KMS-11 (cell line): ENCODE measurements around the gene SAMM50.

Experiments used
- H2AFZ ChIP-seq: fragments of 200-600 bp; sonication (generic); 2 replicates; pipeline ENCODE4 v1.6.1; 2016; ENCODE audit warnings: antibody characterized with exemption, mixed run types, low read depth
- H3K27ac ChIP-seq: fragments of 200-600 bp; sonication (generic); 2 replicates; pipeline ENCODE4 v1.6.1; 2016; ENCODE audit warnings: mild to moderate bottlenecking, mixed run types
- H3K27me3 ChIP-seq: fragments of 200-600 bp; sonication (generic); 2 replicates; pipeline ENCODE4 v1.6.1; 2017; ENCODE audit warnings: mild to moderate bottlenecking, low read depth, mixed run types, moderate library complexity; ENCODE audit not compliant: insufficient read depth
- H3K36me3 ChIP-seq: fragments of 200-600 bp; sonication (generic); 2 replicates; pipeline ENCODE4 v1.6.1; 2017; ENCODE audit warnings: mild to moderate bottlenecking, mixed run types; ENCODE audit not compliant: insufficient read depth
- H3K4me1 ChIP-seq: fragments of 200-600 bp; sonication (generic); 2 replicates; pipeline ENCODE4 v1.6.1; 2016; ENCODE audit warnings: mild to moderate bottlenecking, low read depth, mixed run types; ENCODE audit not compliant: poor library complexity, severe bottlenecking
- H3K4me2 ChIP-seq: fragments of 200-600 bp; sonication (generic); 2 replicates; pipeline ENCODE4 v1.7.0; 2016; ENCODE audit warnings: mild to moderate bottlenecking, mixed run types
- H3K4me3 ChIP-seq: fragments of 200-600 bp; sonication (generic); IDR thresholded peaks from 2 replicates; pipeline ENCODE4 v1.6.1; 2017; ENCODE audit warnings: low read depth, low read length, mixed read lengths; ENCODE audit not compliant: insufficient read depth
- H3K79me2 ChIP-seq: fragments of 200-600 bp; sonication (generic); 2 replicates; pipeline ENCODE4 v1.6.1; 2016; ENCODE audit warnings: low read depth, mixed run types; ENCODE audit not compliant: insufficient read depth
- H3K9ac ChIP-seq: fragments of 200-600 bp; sonication (generic); 2 replicates; pipeline ENCODE4 v1.6.1; 2016; ENCODE audit warnings: mild to moderate bottlenecking, mixed run types
- H4K20me1 ChIP-seq: fragments of 200-600 bp; sonication (generic); 2 replicates; pipeline ENCODE4 v1.6.1; 2016; ENCODE audit warnings: mild to moderate bottlenecking, mixed run types; ENCODE audit not compliant: insufficient read depth
- TF ChIP-seq, protein P1 (sequence below): fragments of 200-600 bp; sonication (generic); conservative IDR thresholded peaks from 2 replicates; pipeline ENCODE4 v1.6.1; 2017; ENCODE audit warnings: low read depth, mild to moderate bottlenecking, antibody characterized with exemption, low read length, moderate library complexity, mixed read lengths

Gene SAMM50

DNA sequence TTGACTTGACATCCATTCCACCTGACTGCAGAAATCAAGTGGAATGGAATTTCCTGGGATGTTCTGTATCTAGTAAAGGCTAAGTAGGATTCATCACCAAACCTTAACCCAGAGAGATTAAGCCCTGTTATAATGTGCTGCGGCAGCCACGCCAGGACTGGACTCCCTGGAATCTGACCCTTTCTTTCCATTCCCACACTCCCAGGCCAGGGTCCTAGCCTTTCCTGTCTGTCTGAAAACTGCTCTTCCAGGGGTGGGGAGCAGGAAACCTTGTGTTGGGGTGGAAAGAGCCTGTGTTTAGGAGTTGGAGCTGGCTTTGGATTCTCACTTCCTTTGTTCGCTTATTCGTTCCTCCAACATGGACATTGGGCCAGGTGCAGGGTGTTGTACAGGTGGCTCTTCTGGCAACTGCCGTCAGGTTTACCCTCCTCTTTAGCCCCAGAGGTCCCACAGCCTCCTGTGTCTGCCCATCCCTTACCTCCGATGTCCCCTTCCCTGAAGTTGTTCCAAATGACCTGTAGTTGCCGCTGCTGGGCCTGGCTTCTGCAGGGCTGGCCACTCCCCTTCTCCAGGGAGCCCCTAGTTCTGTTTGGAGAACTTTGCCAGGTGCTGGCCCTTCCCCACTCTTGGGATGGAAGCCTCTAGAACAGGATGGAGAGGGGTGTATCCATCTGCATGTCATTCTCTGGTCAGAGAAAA, 48.3 kb downstream of the SAMM50 start:
- H4K20me1 ChIP-seq: no peaks in the 10 kb centered on the region
- TF ChIP-seq, protein P1, sequence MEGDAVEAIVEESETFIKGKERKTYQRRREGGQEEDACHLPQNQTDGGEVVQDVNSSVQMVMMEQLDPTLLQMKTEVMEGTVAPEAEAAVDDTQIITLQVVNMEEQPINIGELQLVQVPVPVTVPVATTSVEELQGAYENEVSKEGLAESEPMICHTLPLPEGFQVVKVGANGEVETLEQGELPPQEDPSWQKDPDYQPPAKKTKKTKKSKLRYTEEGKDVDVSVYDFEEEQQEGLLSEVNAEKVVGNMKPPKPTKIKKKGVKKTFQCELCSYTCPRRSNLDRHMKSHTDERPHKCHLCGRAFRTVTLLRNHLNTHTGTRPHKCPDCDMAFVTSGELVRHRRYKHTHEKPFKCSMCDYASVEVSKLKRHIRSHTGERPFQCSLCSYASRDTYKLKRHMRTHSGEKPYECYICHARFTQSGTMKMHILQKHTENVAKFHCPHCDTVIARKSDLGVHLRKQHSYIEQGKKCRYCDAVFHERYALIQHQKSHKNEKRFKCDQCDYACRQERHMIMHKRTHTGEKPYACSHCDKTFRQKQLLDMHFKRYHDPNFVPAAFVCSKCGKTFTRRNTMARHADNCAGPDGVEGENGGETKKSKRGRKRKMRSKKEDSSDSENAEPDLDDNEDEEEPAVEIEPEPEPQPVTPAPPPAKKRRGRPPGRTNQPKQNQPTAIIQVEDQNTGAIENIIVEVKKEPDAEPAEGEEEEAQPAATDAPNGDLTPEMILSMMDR: no peak

DNA sequence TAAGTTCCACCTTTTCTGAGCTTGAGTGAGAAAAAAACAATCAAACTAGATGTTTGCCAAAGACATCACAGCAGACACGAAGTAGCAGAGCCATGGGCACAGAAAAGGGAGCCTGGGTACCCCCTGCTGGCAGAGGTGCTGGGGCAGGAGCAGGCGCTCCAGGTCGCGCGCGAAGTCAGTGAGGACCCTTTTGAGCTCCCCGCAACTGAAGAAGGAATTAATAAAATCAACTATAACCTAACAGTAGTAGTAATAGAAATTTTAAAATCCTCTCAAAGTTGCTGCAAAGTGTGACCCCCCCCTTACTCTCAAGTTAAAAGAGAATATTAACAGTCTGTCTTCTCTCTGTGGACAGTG, 48.8 kb downstream of the SAMM50 start:
- no peaks in the 10 kb centered on the region for H4K20me1 ChIP-seq
- H3K9ac ChIP-seq: no peak overlapping the region
- H3K4me1 ChIP-seq: no peaks in the 10 kb centered on the region
- H3K4me2 ChIP-seq: no peak overlapping the region
- no peak overlapping the region for H3K4me3 ChIP-seq
- H2AFZ ChIP-seq: no peak overlapping the region
- TF ChIP-seq, protein P1: no peak
- H3K36me3 ChIP-seq: no peaks in the 10 kb centered on the region
- no peaks in the 10 kb centered on the region for H3K79me2 ChIP-seq
- no peaks in the 10 kb centered on the region for H3K27me3 ChIP-seq
- no peak overlapping the region for H3K27ac ChIP-seq

More for the DNA sequence above, 48.3 kb downstream of the SAMM50 start:
- H2AFZ ChIP-seq: no peak overlapping the region
- no peak overlapping the region for H3K9ac ChIP-seq
- no peak overlapping the region for H3K27ac ChIP-seq
- no peaks in the 10 kb centered on the region for H3K27me3 ChIP-seq
- H3K4me2 ChIP-seq: no peak overlapping the region
- no peaks in the 10 kb centered on the region for H3K4me1 ChIP-seq
- H3K36me3 ChIP-seq: no peaks in the 10 kb centered on the region
- no peak overlapping the region for H3K4me3 ChIP-seq
- H3K79me2 ChIP-seq: no peaks in the 10 kb centered on the region

DNA sequence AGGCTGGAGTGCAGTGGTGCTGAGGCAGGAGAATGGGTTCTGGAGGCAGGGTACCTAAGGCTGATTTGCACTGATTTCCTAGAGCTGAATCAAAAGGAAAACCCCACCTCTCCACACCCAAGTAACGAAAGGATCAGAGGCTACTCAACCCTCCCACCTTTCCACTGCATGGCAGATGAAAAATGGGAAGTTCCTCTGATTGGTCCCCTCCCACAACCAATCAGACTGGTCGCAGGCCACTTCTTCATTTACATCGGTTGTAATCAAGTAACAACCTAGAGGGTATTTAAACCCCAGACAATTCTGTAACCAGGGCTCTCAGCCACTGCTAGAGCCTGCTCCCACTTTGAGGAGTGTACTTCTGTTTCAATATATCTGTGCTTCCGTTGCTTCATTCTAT, 50.3 kb downstream of the SAMM50 start:
- TF ChIP-seq, protein P1: no peak
- Histone ChIP-seq H3K27ac (no peak overlapping the region), H3K36me3 (no peaks in the 10 kb centered on the region), H2AFZ (no peak overlapping the region), H3K9ac (no peak overlapping the region), H3K4me2 (no peak overlapping the region), H4K20me1 (no peaks in the 10 kb centered on the region), H3K4me3 (no peak overlapping the region), H3K27me3 (no peaks in the 10 kb centered on the region), H3K79me2 (no peaks in the 10 kb centered on the region), H3K4me1 (no peaks in the 10 kb centered on the region)

DNA sequence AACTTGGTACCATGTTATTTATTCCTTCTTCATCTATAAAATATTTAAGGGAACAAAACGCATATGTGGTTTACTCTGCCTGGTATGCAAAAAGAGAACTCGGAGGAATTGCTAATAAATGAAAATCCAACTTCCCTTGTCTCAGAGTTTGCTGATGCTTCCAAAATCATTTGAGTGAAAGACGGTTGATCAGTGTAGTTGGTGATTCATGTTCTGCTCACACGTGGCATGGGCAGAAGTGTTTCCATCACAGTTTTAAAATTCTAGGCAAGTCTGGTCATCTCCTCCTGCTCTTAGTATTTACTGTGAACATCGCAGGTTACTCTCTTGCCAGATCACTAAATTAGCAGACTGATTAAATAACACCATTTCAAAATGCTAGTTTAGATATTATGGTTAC, 56.9 kb downstream of the SAMM50 start:
- no peak overlapping the region for H3K4me3 ChIP-seq
- TF ChIP-seq, protein P1: no peak
- H2AFZ ChIP-seq: no peak overlapping the region
- H3K27ac ChIP-seq: no peak overlapping the region
- H3K4me1 ChIP-seq: no peaks in the 10 kb centered on the region
- H3K9ac ChIP-seq: no peak overlapping the region
- no peaks in the 10 kb centered on the region for H3K36me3 ChIP-seq
- H4K20me1 ChIP-seq: no peaks in the 10 kb centered on the region
- H3K27me3 ChIP-seq: no peaks in the 10 kb centered on the region
- H3K79me2 ChIP-seq: no peaks in the 10 kb centered on the region
- no peak overlapping the region for H3K4me2 ChIP-seq
